Vagina (tissue), 2 donors: ENCODE measurements around the gene JUP.

Experiments
- POLR2A ChIP-seq, 2 donors: fragments of 450-650 bp; IDR thresholded peaks; one replicate each; pipeline ENCODE4 v1.6.1; 2017; ENCODE audit warnings: antibody characterized with exemption in 2 of 2, mild to moderate bottlenecking in 2 of 2, moderate library complexity in 2 of 2
- POLR2AphosphoS5 ChIP-seq, 2 donors: sonication (generic); formaldehyde crosslinking; IDR thresholded peaks; one replicate each; pipeline ENCODE4 v1.9.0; 2017; ENCODE audit warnings: antibody characterized with exemption in 2 of 2, mild to moderate bottlenecking in 2 of 2, low read depth in 1 of 2; ENCODE audit not compliant: insufficient read depth in 1 of 2
- TF ChIP-seq, protein P1 (sequence below), 3 experiments: fragments of 450-650 bp in 2 of 3; fragments of 200-600 bp in 1 of 3; sonication (generic) in 1 of 3; IDR thresholded peaks; one replicate each; pipeline ENCODE4 v1.5.1; 2017 to 2019; ENCODE audit warnings: antibody characterized with exemption in 3 of 3, mild to moderate bottlenecking in 2 of 3, moderate library complexity in 2 of 3

DNA sequence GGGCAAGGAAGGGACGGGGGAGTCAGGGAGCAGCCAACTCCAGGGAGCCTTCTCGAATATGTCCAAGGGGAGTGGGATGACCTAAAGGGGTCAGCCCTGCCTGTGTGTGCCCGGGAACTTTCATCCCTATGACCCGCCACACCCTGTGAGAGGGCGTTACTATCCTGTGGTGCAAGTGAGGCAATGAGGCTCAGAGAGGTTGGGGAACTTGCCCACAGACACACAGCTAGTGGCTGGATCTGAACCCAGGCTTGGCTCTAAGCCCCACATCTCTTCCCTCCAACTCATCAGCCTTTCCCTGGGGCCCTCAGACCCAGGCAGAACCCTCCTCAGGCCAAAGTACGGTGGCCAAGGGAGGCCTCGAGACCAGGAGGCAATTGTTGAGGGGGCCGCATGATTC is 23.2 kb downstream of the JUP start:
- TF ChIP-seq, protein P1, sequence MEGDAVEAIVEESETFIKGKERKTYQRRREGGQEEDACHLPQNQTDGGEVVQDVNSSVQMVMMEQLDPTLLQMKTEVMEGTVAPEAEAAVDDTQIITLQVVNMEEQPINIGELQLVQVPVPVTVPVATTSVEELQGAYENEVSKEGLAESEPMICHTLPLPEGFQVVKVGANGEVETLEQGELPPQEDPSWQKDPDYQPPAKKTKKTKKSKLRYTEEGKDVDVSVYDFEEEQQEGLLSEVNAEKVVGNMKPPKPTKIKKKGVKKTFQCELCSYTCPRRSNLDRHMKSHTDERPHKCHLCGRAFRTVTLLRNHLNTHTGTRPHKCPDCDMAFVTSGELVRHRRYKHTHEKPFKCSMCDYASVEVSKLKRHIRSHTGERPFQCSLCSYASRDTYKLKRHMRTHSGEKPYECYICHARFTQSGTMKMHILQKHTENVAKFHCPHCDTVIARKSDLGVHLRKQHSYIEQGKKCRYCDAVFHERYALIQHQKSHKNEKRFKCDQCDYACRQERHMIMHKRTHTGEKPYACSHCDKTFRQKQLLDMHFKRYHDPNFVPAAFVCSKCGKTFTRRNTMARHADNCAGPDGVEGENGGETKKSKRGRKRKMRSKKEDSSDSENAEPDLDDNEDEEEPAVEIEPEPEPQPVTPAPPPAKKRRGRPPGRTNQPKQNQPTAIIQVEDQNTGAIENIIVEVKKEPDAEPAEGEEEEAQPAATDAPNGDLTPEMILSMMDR (IDR thresholded peaks at IDR 0.05) = no peak
- no peak for TF ChIP-seq POLR2A (IDR thresholded peaks at IDR 0.05)
- TF ChIP-seq POLR2AphosphoS5 (IDR thresholded peaks at IDR 0.05; ENCODE audit: insufficient read depth in 1 of 2, low read depth in 1 of 2) = no peak
